HG03039 (cell line): ENCODE data around the gene ADAMTSL1.

Experiments
- ATAC-seq: cut with Tn5 transposase; IDR thresholded peaks from one replicate; pipeline ENCODE4 v1.9.1; 2021; ENCODE audit warnings: mild to moderate bottlenecking, moderate library complexity; ENCODE audit not compliant: unreplicated experiment

Gene ADAMTSL1

DNA sequence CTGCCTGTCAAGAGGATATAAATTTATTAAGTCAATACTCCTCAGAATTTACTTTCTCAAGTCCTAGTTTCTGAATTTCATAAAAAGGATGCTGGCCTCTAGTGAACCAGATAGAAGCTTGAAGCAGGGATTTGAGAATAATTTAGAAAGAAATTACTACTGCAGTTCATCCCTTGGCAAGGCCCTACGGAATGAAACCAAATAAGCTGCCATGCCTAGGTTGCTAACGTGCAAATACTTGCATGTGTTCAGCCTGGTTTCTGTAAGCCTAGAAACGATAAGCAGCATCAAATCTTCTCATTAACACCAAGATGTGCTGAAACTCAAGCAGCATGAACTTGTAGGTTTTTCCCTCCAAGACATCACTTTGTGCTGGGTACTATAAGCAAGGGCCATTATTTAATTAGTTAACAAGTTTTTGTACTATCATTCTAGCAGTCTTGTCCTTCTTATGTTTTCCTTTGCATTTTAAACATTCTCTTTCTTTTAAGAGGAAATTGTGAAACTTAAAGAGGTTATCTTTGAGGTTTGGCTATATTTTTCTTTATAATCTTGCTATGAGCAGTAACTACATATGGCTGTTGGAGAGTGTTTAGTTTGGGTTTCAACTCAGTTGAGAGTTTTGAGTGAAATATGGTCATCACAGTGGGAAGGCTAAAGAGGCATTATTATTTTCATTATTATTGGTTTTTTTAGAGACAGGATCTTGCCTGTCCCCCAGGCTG, 71.8 kb downstream of the ADAMTSL1 start:
- ATAC-seq, result no peak

- no peak for ATAC-seq
Measured at GRCh38 chr9:18548456-18548855, 74.5 kb downstream of the ADAMTSL1 start.

- ATAC-seq, result no peak
Measured at GRCh38 chr9:18549772-18550171, 75.8 kb downstream of the ADAMTSL1 start.

GRCh38 chr9:18550286-18550685, 76.3 kb downstream of the ADAMTSL1 start:
- no peak for ATAC-seq

DNA sequence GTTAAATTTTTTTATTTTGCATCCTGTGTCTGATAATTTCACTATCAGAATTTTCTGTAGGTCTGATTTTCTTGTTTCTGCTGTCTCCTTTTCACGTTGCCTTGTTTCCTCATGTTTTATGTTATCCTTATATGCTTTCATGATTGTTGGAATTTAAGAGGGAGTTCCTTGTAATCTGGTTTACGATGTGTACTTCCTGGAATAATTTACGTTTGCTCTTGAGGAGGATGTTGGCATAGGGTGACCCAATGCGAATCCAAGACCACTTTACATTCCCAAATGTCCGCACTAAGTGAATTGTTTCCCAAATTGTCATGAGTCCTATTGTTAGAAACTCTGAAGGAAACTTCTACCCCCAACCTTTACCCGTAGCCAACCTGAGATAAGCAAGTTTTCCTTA, 80.3 kb downstream of the ADAMTSL1 start:
- no peak for ATAC-seq

GRCh38 chr9:18555105-18555883, 81.3 kb downstream of the ADAMTSL1 start:
- ATAC-seq, result no peak

- no peak for ATAC-seq
Measured at GRCh38 chr9:18564018-18564880, 90.3 kb downstream of the ADAMTSL1 start.

DNA sequence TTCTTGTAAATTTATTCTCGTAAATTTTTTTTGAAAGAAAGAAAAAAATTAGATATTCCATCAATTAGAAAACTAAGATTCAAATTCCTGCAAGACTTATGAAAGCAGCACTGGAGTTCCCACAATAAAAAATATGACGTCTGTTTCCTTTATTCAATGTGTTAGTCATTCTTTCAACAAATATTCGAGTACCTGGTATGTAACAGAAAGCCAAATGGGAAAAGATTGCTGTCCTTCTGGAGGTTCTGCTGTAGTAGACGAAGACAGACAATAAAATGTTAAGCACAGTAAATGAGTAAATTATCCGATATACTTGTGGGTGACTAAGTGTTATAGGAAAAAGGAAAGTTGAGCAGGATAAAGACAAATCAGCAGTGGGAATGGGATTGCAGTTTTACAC, 92.2 kb downstream of the ADAMTSL1 start:
- no peak for ATAC-seq

GRCh38 chr9:18568973-18569372, 95.0 kb downstream of the ADAMTSL1 start:
- ATAC-seq, result no peak

DNA sequence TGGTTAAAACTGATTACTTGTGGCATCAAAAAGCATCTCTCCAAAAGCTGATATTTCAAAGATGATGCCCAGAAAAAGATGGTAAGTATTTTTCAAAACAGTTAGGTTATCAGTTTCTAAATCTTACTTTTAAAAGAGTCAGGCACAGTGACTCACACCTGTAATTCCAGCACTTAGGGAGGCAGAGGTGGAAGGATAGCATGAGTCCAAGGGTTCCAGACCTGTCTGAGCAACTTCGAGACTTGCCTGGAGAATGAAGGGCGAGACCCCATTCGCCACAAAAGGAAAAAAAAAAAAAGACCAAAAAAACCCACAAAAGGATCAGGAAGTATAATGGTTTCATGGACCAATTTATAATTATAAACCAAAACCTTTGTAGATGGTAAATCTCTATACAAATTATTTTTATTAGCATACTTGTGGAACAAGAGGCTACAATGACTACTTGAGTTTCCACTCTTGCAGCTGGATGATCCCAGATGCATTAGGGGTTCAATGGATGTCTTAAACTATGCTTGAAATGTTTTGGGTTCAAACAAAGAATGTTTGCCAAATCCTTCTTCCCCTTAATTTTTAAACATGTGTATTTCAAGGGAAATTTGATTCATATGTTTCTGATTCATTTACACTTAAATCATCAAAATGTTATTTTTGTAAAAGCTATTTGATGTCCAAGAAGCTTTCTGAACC, 96.1 kb downstream of the ADAMTSL1 start:
- ATAC-seq, result no peak

GRCh38 chr9:18573021-18573556, 99.1 kb downstream of the ADAMTSL1 start:
- ATAC-seq, result no peak

DNA sequence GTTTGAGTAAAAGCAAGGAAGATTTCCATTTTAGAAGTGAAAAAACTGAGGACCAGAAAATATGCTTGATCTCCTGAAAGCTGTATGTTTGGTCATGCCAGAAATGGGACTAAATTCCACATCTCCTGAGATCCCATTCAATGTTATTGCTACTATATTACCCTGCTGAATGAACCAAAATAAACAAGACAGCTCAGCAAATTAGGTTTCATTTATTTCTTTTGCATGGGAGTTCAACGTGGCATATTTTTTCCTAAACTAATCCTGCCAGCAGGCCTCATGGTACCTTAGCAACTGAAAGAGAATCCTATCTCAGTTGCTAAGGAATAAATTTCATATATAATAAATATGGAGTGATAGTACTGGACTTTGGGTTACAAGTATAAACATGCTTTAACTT, 101.7 kb downstream of the ADAMTSL1 start:
- ATAC-seq, result no peak

DNA sequence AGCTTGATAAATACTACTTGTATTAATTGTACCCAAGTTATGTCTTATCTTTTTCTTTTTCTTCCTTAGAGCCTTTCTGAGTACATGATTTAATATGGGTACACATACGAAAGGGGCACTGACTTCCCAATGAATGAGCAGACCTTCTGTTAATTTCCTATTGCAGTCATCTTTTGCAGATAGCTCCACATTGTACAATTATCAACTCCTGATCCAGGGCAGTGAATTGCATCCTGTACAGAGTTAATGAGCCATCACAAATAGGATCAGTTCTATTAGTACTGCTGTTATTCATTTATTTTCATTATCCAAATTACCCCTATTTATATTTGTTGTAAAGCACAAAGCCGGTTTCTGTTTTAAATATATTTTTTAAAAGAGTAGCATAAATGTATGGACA, 105.6 kb downstream of the ADAMTSL1 start:
- ATAC-seq, result no peak

GRCh38 chr9:18580151-18580550, 106.2 kb downstream of the ADAMTSL1 start:
- ATAC-seq, result no peak

DNA sequence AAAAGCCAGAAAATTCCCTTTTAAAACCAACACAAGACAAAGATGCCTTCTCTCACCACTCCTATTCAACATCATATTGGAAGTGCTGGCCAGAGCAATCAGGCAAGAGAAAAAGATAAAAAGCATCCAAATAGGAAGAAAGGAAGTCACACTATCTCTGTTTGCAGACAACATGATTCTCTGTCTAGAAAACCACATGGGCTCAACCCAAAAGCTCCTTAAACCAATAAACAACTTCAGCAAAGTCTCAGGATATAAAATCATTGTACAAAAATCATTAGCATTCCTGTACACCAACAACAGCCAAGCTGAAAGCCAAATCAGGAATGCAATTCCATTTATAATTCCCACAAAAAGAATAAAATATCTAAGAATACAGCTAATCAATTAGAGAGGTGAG, 112.0 kb downstream of the ADAMTSL1 start:
- ATAC-seq, result no peak

GRCh38 chr9:18588002-18588401, 114.0 kb downstream of the ADAMTSL1 start:
- ATAC-seq, result no peak

DNA sequence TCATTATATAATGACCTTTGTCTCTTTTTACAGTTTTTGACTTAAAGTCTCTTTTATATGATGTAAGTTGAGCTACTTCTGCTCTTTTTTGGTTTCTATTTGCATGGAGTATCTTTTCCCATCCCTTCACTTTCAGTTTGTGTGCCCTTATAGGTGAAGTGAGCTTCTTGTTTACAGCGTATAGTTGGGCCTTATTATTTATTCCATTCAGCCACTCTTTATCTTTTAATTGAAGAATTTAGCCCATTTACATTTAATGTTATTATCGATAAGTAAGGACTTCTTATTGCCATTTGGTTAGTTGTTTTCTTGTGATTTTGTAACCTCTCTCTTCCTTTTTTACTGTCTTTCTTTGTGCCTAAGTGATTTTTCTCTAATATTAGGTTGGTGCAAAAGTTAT, 117.3 kb downstream of the ADAMTSL1 start:
- ATAC-seq, result no peak

GRCh38 chr9:18594837-18595236, 120.9 kb downstream of the ADAMTSL1 start:
- no peak for ATAC-seq

- no peak for ATAC-seq
Measured at GRCh38 chr9:18595597-18595996, 121.6 kb downstream of the ADAMTSL1 start.

DNA sequence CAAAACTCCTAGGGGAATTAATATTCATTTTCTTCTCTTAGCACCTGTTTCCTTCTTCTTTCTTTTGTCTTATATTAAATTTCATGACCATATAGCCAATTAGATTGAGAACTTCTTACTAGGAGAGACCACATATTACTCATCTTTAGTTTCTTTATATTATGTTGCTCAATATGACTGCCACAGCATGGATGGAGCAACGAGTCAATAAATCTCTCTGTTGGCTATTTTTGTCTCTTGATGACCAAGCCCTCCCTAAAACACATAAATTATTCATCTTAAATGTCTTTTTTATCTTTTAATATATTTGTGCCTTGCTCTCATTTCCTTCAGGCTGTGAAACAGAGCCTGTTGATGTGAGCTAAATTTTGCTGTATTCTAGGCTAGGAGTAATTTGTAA, 123.0 kb downstream of the ADAMTSL1 start:
- ATAC-seq, result no peak

DNA sequence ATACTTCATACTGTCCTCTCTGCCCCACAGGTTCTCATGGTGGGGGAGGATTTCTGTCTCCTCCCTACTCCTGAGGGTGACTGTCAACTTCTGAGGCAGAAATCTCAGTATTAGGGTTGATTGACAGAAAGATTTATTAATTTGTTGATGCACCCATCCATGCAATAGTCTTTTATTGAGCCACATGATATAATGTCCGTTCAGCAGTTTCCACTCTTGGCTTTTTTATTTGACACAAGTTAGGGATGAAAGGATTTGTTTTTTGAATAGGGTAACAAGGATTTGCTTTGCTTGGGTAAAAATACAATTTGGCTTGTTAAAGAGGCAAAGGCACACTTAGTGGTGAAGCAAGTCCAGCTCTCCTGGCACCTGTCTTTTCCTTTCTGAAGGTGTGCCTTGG, 125.0 kb downstream of the ADAMTSL1 start:
- ATAC-seq, result no peak
